GM21717 (cell line): ENCODE data around the gene DVL2.

ENCODE experiments used
- ATAC-seq: cut with Tn5 transposase; IDR thresholded peaks from one replicate; pipeline ENCODE4 v1.9.1; 2021; ENCODE audit warnings: mild to moderate bottlenecking, moderate library complexity; ENCODE audit not compliant: unreplicated experiment

DVL2 gene

GRCh38 chr17:7219812-7220592 lies 14.3 kb downstream of the DVL2 start, which contains the start of the genes ACADVL and DLG4:
ACADVL (plus strand) TSS chr17:7219938; CDS start chr17:7219985, 47 bp downstream.
DLG4 (minus strand) TSS chr17:7219836.
- no peak for ATAC-seq

DNA sequence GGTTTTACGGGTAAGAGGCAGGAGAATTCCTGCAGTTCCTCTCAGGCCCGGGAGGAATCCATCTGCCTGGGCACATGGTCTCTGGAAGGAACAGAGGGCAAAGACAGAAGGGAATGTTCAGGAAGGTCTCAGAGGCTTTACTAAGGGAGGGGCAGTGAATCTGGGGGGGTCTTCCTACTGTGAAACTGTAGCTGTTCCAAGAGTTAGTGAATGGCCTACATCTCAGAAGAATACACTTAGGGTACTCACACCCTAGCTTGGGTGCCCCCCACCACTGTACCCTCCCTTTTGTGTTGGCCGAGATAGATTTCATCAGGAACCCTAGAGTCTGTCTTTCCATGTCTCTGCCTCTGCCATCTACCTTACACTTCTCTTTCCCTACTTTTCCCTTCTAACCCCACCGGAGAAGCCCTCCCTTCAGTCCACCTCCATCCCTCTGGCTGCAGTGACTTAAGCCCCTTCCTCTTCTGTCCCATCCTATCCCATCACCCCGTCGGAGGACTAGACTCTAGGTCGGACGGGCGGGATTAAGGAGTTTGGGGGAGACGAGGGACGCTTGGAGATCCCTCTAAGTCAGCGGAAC lies 15.0 kb downstream of the DVL2 start:
- ATAC-seq: no peak

DNA sequence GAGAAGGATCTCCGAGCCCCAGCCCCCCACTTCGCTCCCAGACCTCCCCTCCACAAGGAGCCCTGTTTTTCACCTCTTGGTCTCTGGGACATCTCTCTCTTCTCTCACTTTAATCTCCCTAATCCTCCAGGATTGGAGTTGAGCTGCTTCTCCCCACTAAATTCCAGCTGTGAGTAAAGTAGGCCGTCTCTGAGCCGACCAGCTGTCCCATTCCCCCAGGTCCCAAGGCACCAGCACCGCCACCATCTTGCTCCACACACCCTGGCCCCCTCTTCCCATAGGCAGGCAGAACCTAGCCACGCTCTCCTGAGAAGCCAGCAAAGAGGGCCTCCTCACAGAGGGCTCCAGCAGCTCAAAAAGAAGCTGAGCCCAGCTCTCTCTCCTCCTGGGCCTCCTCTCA lies 15.6 kb downstream of the DVL2 start:
- no peak for ATAC-seq

DNA sequence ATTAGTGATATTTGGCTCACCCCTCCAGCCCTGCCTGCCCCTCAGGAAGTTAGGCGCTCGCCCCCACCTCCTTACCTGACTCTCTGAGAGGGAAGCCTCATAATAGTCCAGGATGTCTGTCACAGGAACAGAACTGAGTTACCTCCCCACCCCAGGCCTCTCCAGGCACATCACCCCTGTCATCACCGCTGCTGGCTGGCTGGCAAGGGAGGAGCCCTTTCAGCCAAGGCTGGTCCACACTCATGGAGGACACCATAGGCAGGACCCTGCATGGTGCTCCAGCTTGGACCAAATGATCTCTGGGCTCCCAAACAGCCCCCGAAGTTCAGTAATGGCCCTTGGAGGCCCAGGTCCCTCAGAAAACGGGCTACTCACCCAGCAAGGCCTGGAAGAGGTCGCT lies 16.2 kb downstream of the DVL2 start:
- ATAC-seq: no peak

DNA sequence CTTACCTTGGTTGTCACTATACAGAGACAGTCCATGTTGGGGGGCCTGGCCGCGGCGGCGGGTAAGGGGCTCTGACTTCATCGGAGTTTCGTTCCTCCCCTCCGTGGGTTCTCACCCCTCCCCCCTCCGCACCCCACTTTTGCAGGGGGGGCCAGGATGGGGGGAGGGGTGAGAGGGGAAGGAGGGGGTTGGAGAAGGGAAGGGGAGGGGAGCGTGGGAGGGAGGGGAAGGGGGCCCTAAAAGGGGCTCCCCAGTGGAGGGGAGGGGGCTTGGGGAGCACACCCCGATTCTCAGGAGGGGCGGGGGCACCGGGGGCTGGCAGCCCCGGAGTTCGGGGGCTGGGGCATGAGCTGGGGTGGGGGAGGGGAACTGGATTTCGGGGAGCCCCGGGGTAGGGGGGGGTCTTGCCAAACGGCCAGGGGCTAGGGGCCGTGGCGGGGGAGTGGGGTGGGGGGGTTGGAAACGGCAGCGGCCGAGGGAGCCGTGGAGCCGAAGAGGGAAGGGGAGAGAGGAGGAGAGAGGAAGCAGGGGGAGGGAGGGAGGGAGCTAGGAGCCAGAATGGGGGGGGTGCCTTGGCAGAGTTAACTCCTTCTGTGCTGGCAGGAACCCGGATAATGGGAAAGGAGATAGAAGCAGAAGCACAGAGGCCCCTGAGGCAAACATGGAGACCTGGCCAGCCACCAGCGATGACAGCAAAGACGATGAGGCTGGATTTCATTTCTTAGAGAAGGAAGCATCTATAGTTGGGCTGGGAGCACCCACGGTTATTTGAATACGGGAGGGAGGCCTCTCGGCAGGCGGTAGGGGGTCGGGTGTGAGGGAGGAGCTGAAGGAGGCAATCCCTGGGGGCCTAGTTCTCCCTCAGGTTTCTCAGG lies 17.0 kb downstream of the DVL2 start:
- ATAC-seq: no peak

- no peak for ATAC-seq
These were observed 17.8 kb downstream of the DVL2 start for GRCh38 chr17:7216242-7217112.

DNA sequence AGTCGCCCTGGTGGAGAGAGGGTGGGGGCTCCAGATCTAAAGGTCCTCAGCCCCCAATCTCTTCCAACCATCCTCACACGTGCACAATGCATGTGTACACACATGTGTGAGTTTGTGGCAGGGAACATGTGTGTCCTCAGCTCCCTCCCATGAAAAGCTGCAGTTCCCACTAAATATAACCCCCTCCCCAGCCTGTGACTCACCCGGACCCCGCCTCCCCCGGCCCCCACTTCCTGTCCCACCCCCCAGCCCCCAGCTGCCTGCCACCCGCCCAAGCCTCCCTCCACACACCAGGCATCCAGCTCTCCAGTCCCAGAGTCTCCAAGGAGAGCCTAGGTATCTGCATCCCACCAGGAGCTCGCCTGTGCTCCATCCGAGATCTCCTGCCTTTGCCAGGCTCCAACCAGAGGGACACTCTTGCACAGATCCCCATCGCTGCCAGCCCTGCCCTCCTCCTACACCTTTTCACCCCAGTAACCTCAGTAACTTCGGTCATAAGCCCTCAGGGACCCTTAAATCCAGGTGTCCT lies 18.6 kb downstream of the DVL2 start:
- ATAC-seq: no peak

DNA sequence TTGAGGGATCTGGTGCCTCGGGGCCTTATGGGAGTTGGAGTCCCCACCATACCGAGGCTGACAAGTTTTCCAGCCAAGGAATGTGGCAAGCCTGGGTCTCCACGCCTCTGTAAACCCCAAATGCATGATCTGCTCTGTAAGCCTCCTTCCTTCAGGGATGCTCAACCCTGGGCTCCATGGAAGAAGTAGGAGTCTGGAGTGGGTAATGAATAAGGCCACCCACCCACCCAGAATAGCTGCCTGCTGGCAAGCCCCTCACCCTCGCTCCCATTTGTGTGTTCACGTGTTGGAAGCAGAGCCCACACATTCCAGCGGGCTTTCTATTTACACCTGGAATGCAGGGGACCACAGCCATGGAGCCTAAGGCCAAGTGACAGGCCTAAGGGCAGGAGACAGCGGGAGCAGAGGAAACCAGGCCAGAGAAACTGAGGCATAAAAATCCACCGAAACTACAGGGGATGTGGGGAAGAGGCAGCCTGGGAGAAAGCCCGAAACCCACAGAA lies 19.1 kb downstream of the DVL2 start:
- ATAC-seq: no peak

DNA sequence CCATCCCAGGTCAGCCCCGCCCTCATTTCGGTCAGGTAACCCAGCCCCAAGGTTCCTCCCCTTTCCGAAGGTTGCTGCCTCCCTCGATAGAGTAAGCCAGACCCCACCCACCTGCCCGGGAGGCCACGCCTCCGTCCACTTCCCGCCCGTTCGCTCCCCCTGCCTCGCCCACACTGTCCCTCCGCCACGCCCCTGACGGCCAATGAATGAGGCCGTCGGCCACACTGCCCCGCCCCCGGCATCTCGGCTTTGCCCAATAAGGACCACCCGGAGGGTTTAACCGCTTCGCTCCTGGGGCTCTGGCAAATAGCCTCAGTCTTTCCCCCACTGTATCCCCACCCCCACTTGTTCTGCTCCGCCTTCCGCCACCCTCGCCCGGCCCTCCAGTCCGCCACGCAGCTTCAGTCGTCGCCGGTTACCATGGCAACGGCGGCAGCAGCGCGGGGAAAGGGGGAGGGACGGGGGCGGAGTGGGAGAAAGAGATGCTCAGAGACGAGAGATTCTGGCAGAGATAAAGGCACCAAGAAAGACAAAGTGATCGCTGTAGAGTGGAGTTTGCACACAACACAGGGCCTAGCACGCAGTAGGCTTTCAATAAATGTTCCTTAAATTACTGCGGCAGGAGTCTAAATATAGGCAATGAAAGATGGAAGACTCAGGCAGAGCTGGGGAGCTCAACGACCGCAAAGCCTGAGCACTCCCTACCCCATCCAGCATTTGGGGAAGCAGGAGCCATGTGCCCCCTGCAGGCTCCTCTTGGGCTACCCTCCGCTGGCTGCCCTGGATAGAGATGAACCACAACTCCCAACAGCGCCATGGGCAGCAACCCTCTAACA lies 19.8 kb downstream of the DVL2 start:
- ATAC-seq: peak; percentile 74

- ATAC-seq: no peak
These were observed 20.4 kb downstream of the DVL2 start for GRCh38 chr17:7213895-7214299.

DNA sequence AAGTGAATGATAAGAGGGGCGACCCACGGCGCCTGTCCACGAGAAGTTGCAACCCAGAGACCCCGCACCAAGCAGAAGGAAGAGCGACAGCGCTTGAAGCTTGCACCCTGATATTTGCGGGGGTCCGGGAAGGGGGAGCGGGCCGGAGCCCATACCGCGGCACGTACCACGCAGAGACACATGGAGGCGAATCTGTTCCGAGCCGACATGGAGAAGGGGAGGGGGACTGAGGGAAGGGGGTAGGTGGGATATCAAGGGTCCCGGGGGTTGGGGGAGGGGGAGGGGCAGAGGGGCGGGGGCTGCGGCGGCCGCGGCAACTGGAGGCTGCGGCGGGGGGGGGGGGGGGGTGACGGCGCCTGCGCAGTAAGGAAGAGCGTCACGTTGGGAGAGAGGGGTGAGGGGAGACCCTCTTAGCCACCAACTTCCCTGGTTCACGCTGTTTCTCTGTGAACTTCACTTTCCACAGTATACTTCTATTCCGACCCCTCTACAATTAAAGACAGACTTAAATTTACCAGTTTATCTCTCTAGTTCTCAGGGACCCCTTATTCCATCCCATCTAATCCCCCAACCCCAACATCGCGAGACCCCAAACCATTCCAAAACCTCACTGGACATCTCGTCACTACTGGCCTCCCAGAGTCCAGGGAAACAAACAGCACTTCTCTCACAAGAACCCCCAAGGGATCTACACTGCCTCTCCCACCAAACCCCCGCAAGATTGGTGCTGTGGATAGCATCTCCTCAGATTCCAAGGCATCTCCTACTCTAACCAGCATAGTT lies 22.6 kb downstream of the DVL2 start:
- no peak for ATAC-seq

DNA sequence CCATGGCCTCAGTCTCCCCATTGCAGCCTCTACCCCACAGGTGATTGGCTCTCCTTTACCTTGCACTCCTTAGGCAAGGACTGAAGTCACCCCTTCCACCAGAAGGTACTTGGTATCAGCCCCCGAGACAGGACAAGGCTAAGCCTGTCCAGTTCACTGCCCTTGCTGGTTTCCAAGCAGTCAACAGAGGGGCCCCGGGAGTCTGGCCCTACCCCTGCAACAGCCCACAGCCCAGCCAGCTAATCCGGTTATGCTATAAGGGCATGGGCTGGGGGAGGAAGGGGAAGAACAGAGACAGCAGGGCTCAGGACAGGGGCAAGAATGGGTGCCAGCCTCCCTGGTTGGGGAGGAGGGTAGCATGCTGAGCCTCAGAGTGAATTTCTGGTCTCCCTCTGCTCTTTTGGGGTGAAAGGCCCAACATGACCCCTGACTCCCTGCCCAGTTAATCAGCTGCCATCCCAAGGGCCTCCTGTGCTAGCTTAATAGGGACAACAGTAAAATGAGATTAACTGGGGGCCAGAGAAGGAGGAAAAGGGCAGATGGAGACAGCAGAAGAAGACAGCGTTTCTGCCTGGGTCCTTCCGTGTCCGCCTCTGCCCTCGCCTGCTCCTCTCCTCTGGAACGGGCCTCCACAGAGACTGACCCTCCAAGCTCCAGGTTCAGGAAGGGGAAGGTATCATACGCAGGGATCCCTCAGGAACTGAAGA lies 25.4 kb downstream of the DVL2 start:
- no peak for ATAC-seq

DNA sequence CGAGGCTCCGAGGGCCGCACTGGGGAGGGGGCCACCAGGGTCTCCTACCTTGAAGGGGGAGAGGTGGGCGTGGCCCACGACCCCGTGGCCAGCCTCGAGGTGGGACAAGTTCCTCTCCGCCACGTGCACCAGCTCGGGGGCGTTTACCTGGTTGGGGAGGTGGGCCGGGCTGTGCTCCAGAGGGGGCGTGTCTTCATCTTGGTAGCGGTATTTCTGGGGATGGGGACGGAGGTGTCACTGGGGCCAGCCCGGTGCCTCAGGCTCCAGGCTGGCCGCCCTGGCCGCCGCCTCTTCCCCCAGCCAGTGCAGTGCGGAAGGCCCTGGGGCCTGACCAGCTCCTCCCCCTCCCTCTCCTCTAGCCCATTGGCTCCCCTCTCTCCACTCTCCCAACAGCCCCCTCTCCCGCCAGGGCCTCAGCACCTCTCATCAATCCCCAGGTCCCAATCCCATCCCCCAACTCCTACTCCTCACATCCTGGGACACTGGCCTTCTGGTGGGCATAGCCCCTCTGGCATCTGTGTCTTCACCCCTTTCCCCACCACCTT lies 26.2 kb downstream of the DVL2 start:
- no peak for ATAC-seq

GRCh38 chr17:7207120-7208001 lies 27.0 kb downstream of the DVL2 start:
- ATAC-seq: no peak

- ATAC-seq: no peak
These were observed 28.8 kb downstream of the DVL2 start for GRCh38 chr17:7205561-7205960.

GRCh38 chr17:7204828-7205461 lies 29.4 kb downstream of the DVL2 start:
- peak; percentile 67 for ATAC-seq
